ENCODE data around the gene IFI16. TPM values are rescaled to one million over a fixed set of nuclear protein-coding genes. Genes with fewer than 3 reads are reported as not detected.
"Not testable (repeated sequence)": the region's sequence is repeated elsewhere in the genome, so short reads cannot be mapped to it uniquely, and the experiment has no call there.

The IFI16 gene
- polyA plus RNA-seq, 4 donors: 6.5 to 73.1 (median 31.9) TPM

GRCh38 chr1:158999316-159000069, 10.2 kb upstream of the IFI16 start:
- 18 to 31% (median 28%) methylated on average over 11 of the region's 11 CpGs for WGBS, 3 donors
- H3K36me3 ChIP-seq (ENCODE audit: control insufficient read depth in 3 of 3, insufficient read depth in 2 of 3, low read depth in 1 of 3, low read length in 3 of 3): no peaks in the 10 kb centered on the region
- peak overlapping the region in 1 of 3 donors; percentile 32 for H3K4me3 ChIP-seq (ENCODE audit: low read depth in 1 of 3, low read length in 3 of 3)
- no peaks in the 10 kb centered on the region for H3K4me1 ChIP-seq (ENCODE audit: control insufficient read depth in 3 of 3, insufficient read depth in 2 of 3, low read depth in 1 of 3, low read length in 2 of 3)
- DNase-seq: peak; percentile 16 to 74
- no peaks in the 10 kb centered on the region for H3K9me3 ChIP-seq (ENCODE audit: control insufficient read depth in 2 of 2, insufficient read depth in 1 of 2, low read depth in 1 of 2, low read length in 1 of 2)
- H3K27me3 ChIP-seq (ENCODE audit: control insufficient read depth in 3 of 3, insufficient read depth in 3 of 3, low read length in 3 of 3): no peaks in the 10 kb centered on the region
- no peak for FAIRE-seq
- H3K27ac ChIP-seq (ENCODE audit: low read depth in 1 of 3, low read length in 2 of 3): peak overlapping the region in 2 of 3 donors; percentile 77 to 84

GRCh38 chr1:159000070-159000409, 9.7 kb upstream of the IFI16 start:
- Histone ChIP-seq H3K36me3 (ENCODE audit: control insufficient read depth in 3 of 3, insufficient read depth in 2 of 3, low read depth in 1 of 3, low read length in 3 of 3) (no peaks in the 10 kb centered on the region), H3K27ac (ENCODE audit: low read depth in 1 of 3, low read length in 2 of 3) (peak overlapping the region in 2 of 3 donors; percentile 77 to 84), H3K27me3 (ENCODE audit: control insufficient read depth in 3 of 3, insufficient read depth in 3 of 3, low read length in 3 of 3) (no peaks in the 10 kb centered on the region), H3K9me3 (ENCODE audit: control insufficient read depth in 2 of 2, insufficient read depth in 1 of 2, low read depth in 1 of 2, low read length in 1 of 2) (no peaks in the 10 kb centered on the region), H3K4me3 (ENCODE audit: low read depth in 1 of 3, low read length in 3 of 3) (peak overlapping the region in 1 of 3 donors; percentile 32), H3K4me1 (ENCODE audit: control insufficient read depth in 3 of 3, insufficient read depth in 2 of 3, low read depth in 1 of 3, low read length in 2 of 3) (no peaks in the 10 kb centered on the region)
- DNase-seq (no peak), FAIRE-seq (no peak)
- WGBS, 3 donors: 30 to 42% (median 37%) methylated on average over 6 of the region's 6 CpGs

- Histone ChIP-seq H3K4me1 (ENCODE audit: control insufficient read depth in 3 of 3, insufficient read depth in 2 of 3, low read depth in 1 of 3, low read length in 2 of 3) (peaks cover 0 to 4% (median 0%) of the 10 kb centered on the region in 3 donors), H3K4me3 (ENCODE audit: low read depth in 1 of 3, low read length in 3 of 3) (no peak overlapping the region), H3K27me3 (ENCODE audit: control insufficient read depth in 3 of 3, insufficient read depth in 3 of 3, low read length in 3 of 3) (no peaks in the 10 kb centered on the region), H3K36me3 (ENCODE audit: control insufficient read depth in 3 of 3, insufficient read depth in 2 of 3, low read depth in 1 of 3, low read length in 3 of 3) (no peaks in the 10 kb centered on the region), H3K9me3 (ENCODE audit: control insufficient read depth in 2 of 2, insufficient read depth in 1 of 2, low read depth in 1 of 2, low read length in 1 of 2) (no peaks in the 10 kb centered on the region), H3K27ac (ENCODE audit: low read depth in 1 of 3, low read length in 2 of 3) (peak overlapping the region in 1 of 3 donors; percentile 77)
- DNase-seq (peak; percentile 27 to 57), FAIRE-seq (no peak)
- WGBS, 3 donors: 22 to 31% (median 27%) methylated on average over 1 of the region's 1 CpG
Observed at GRCh38 chr1:159000625-159001024, 9.1 kb upstream of the IFI16 start.

- Histone ChIP-seq H3K36me3 (ENCODE audit: control insufficient read depth in 3 of 3, insufficient read depth in 2 of 3, low read depth in 1 of 3, low read length in 3 of 3) (no peaks in the 10 kb centered on the region), H3K9me3 (ENCODE audit: control insufficient read depth in 2 of 2, insufficient read depth in 1 of 2, low read depth in 1 of 2, low read length in 1 of 2) (no peaks in the 10 kb centered on the region), H3K27me3 (ENCODE audit: control insufficient read depth in 3 of 3, insufficient read depth in 3 of 3, low read length in 3 of 3) (no peaks in the 10 kb centered on the region), H3K27ac (ENCODE audit: low read depth in 1 of 3, low read length in 2 of 3) (peak overlapping the region in 2 of 3 donors; percentile 0 to 50), H3K4me3 (ENCODE audit: low read depth in 1 of 3, low read length in 3 of 3) (no peak overlapping the region), H3K4me1 (ENCODE audit: control insufficient read depth in 3 of 3, insufficient read depth in 2 of 3, low read depth in 1 of 3, low read length in 2 of 3) (peaks cover 0 to 12% (median 2%) of the 10 kb centered on the region in 3 donors)
- no peak for FAIRE-seq
- DNase-seq: peak in 1 of 2 donors; percentile 6
Observed at GRCh38 chr1:159005161-159005560, 4.5 kb upstream of the IFI16 start.

GRCh38 chr1:159005676-159006075, 4.0 kb upstream of the IFI16 start:
- DNase-seq: peak in 1 of 2 donors; percentile 49

GRCh38 chr1:159006210-159006807, 3.4 kb upstream of the IFI16 start:
- H3K27me3 ChIP-seq (ENCODE audit: control insufficient read depth in 3 of 3, insufficient read depth in 3 of 3, low read length in 3 of 3); FAIRE-seq; H3K4me3 ChIP-seq (ENCODE audit: low read depth in 1 of 3, low read length in 3 of 3); H3K36me3 ChIP-seq (ENCODE audit: control insufficient read depth in 3 of 3, insufficient read depth in 2 of 3, low read depth in 1 of 3, low read length in 3 of 3); H3K9me3 ChIP-seq (ENCODE audit: control insufficient read depth in 2 of 2, insufficient read depth in 1 of 2, low read depth in 1 of 2, low read length in 1 of 2): not testable (repeated sequence)
- Histone ChIP-seq H3K27ac (ENCODE audit: low read depth in 1 of 3, low read length in 2 of 3) (peak overlapping the region in 2 of 3 donors; percentile 35 to 50), H3K4me1 (ENCODE audit: control insufficient read depth in 3 of 3, insufficient read depth in 2 of 3, low read depth in 1 of 3, low read length in 2 of 3) (peaks cover 0 to 12% (median 2%) of the 10 kb centered on the region in 3 donors)
- DNase-seq: peak in 1 of 2 donors; percentile 31
- 39 to 63% (median 53%) methylated on average over 11 of the region's 11 CpGs for WGBS, 3 donors

More at GRCh38 chr1:159005676-159006075, 4.0 kb upstream of the IFI16 start:
- FAIRE-seq: no peak
- Histone ChIP-seq H3K9me3 (ENCODE audit: control insufficient read depth in 2 of 2, insufficient read depth in 1 of 2, low read depth in 1 of 2, low read length in 1 of 2) (no peaks in the 10 kb centered on the region), H3K4me3 (ENCODE audit: low read depth in 1 of 3, low read length in 3 of 3) (no peak overlapping the region), H3K36me3 (ENCODE audit: control insufficient read depth in 3 of 3, insufficient read depth in 2 of 3, low read depth in 1 of 3, low read length in 3 of 3) (no peaks in the 10 kb centered on the region), H3K27ac (ENCODE audit: low read depth in 1 of 3, low read length in 2 of 3) (peak overlapping the region in 2 of 3 donors; percentile 35 to 50), H3K27me3 (ENCODE audit: control insufficient read depth in 3 of 3, insufficient read depth in 3 of 3, low read length in 3 of 3) (no peaks in the 10 kb centered on the region), H3K4me1 (ENCODE audit: control insufficient read depth in 3 of 3, insufficient read depth in 2 of 3, low read depth in 1 of 3, low read length in 2 of 3) (peaks cover 0 to 12% (median 2%) of the 10 kb centered on the region in 3 donors)
- 43 to 81% (median 71%) methylated on average over 6 of the region's 6 CpGs for WGBS, 3 donors

GRCh38 chr1:159007726-159008125, 2.0 kb upstream of the IFI16 start:
- H3K27ac ChIP-seq (ENCODE audit: low read depth in 1 of 3, low read length in 2 of 3): no peak overlapping the region
- FAIRE-seq (no peak), DNase-seq (no peak)

GRCh38 chr1:159008744-159009188, 941 bp upstream of the IFI16 start:
- Histone ChIP-seq H3K9me3 (ENCODE audit: control insufficient read depth in 2 of 2, insufficient read depth in 1 of 2, low read depth in 1 of 2, low read length in 1 of 2) (no peaks in the 10 kb centered on the region), H3K36me3 (ENCODE audit: control insufficient read depth in 3 of 3, insufficient read depth in 2 of 3, low read depth in 1 of 3, low read length in 3 of 3) (no peaks in the 10 kb centered on the region), H3K27ac (ENCODE audit: low read depth in 1 of 3, low read length in 2 of 3) (peak overlapping the region; percentile 41 to 95 (median 88)), H3K27me3 (ENCODE audit: control insufficient read depth in 3 of 3, insufficient read depth in 3 of 3, low read length in 3 of 3) (no peaks in the 10 kb centered on the region), H3K4me1 (ENCODE audit: control insufficient read depth in 3 of 3, insufficient read depth in 2 of 3, low read depth in 1 of 3, low read length in 2 of 3) (peaks cover 0 to 12% (median 2%) of the 10 kb centered on the region in 3 donors), H3K4me3 (ENCODE audit: low read depth in 1 of 3, low read length in 3 of 3) (no peak overlapping the region)
- DNase-seq (peak; percentile 27 to 64), FAIRE-seq (no peak)
- WGBS, 3 donors: 40 to 78% (median 57%) methylated on average over 4 of the region's 4 CpGs

More at GRCh38 chr1:159007726-159008125, 2.0 kb upstream of the IFI16 start:
- H3K9me3 ChIP-seq (ENCODE audit: control insufficient read depth in 2 of 2, insufficient read depth in 1 of 2, low read depth in 1 of 2, low read length in 1 of 2): no peaks in the 10 kb centered on the region
- H3K4me1 ChIP-seq (ENCODE audit: control insufficient read depth in 3 of 3, insufficient read depth in 2 of 3, low read depth in 1 of 3, low read length in 2 of 3): peaks cover 0 to 12% (median 2%) of the 10 kb centered on the region in 3 donors
- H3K4me3 ChIP-seq (ENCODE audit: low read depth in 1 of 3, low read length in 3 of 3): no peak overlapping the region
- no peaks in the 10 kb centered on the region for H3K36me3 ChIP-seq (ENCODE audit: control insufficient read depth in 3 of 3, insufficient read depth in 2 of 3, low read depth in 1 of 3, low read length in 3 of 3)
- H3K27me3 ChIP-seq (ENCODE audit: control insufficient read depth in 3 of 3, insufficient read depth in 3 of 3, low read length in 3 of 3): no peaks in the 10 kb centered on the region

All from small intestine (tissue), 7 donors.